Coronary artery (tissue), 2 donors: ENCODE results near the gene LDB1.

Experiments
- DNase-seq: peaks from one replicate; pipeline ENCODE4 v3.0.0-alpha.2; 2017; ENCODE audit warnings: low spot score
- H3K27ac ChIP-seq, 2 donors: fragments of 200-600 bp; sonication (generic); one replicate each; pipeline ENCODE4 v1.5.1; 2016 to 2019
- H3K4me3 ChIP-seq: fragments of 200-600 bp; sonication (generic); 2 replicates; pipeline ENCODE4 v1.5.1; 2016; ENCODE audit warnings: mild to moderate bottlenecking, moderate library complexity
- TF ChIP-seq, protein P1 (sequence below): fragments of 200-600 bp; sonication (generic); IDR thresholded peaks from one replicate; pipeline ENCODE4 v1.5.1; 2019; ENCODE audit warnings: antibody characterized with exemption

Gene LDB1

DNA sequence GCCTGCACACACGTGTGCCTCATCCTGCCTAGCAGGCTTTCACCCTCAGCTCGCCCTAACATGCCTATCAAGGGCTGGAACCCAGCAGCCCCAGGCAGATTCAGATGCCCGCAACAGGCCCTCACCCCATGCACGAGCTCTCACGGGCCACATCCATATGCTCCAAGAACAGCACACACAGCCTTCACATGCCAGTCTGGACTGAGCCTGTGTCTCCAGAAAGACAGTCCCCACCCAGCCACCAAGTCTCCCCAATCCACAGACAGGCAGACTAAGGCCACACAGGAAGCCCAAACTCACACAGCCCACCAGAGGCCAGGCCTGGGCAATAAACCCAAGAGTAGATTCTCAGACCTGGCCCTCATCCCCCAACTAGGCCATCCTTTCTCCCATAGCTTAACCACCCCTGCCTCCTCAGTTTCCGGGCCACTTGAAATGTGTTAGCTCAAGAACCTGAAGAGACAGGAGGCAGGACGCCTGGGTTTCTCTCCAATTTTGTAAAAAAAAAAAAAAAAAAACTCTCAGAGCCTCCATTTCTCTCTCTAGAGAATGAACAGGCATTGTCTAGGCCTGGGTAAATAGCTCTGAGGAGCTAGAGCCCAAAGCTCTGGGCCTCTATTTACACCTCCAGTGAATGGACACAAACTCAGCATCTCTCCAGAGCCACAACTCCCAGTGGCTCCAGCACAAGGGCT is 6.8 kb downstream of the LDB1 start:
- Histone ChIP-seq H3K27ac (peak overlapping the region in 1 of 2 donors; percentile 87), H3K4me3 (peak overlapping the region; percentile 84)
- TF ChIP-seq, protein P1, sequence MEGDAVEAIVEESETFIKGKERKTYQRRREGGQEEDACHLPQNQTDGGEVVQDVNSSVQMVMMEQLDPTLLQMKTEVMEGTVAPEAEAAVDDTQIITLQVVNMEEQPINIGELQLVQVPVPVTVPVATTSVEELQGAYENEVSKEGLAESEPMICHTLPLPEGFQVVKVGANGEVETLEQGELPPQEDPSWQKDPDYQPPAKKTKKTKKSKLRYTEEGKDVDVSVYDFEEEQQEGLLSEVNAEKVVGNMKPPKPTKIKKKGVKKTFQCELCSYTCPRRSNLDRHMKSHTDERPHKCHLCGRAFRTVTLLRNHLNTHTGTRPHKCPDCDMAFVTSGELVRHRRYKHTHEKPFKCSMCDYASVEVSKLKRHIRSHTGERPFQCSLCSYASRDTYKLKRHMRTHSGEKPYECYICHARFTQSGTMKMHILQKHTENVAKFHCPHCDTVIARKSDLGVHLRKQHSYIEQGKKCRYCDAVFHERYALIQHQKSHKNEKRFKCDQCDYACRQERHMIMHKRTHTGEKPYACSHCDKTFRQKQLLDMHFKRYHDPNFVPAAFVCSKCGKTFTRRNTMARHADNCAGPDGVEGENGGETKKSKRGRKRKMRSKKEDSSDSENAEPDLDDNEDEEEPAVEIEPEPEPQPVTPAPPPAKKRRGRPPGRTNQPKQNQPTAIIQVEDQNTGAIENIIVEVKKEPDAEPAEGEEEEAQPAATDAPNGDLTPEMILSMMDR: no peak
- DNase-seq: no peak

DNA sequence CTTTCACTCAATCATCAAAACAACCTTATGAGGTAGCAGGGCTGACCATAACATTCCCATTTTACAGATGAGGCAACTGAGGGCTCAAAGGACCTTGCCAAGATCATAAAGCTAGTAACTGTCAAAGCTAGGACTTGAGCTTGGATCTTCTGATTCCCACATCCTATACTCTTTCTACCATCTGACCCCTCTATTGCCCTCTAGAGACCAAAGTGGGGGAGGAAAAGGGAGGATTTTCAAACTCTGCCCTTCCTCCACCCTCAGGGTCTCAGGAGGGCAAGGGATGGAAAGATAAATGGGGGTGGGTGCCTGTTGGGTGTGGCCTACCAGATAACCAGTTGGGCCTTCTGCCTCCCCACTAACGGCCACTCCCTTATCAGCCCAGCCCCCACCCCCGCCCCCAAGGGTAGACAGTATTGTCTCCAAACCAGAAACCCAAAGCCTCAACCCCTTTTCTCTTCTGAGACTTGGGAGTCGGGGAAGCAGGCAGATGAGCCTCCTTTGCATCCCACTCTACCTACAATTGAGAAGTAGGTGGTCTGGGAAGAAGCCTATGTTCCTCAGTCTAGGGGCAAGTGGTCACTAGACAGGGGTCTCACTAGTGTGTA is 7.9 kb downstream of the LDB1 start:
- TF ChIP-seq, protein P1: no peak
- H3K4me3 ChIP-seq: no peak overlapping the region
- H3K27ac ChIP-seq: no peak overlapping the region
- no peak for DNase-seq

- Histone ChIP-seq H3K4me3 (no peak overlapping the region), H3K27ac (no peak overlapping the region)
- TF ChIP-seq, protein P1: no peak
- DNase-seq: no peak
These were observed 8.9 kb downstream of the LDB1 start for GRCh38 chr10:102111276-102111675.

- H3K27ac ChIP-seq: no peak overlapping the region
- H3K4me3 ChIP-seq: no peak overlapping the region
- DNase-seq: no peak
- TF ChIP-seq, protein P1: no peak
These were observed 10.7 kb downstream of the LDB1 start for GRCh38 chr10:102109166-102110116.

DNA sequence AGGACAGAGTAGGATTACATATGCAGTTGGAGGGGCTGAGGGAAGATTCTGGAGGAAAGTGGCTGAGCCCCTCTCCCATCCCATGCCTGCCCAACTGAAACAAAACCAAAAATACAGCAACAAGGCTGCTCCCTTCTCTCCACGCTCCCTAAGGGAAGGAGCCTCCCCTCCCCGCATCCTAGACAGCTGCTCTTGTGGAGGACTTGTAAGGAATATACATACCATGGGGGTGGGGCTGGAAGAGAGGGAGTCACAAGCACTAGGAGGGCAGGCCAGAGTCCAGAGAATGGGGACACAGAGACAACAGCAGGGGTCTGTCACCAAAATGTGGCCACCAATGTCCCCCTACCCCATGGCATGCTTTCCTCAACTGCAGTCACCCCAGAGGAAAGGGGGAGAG is 13.2 kb downstream of the LDB1 start:
- TF ChIP-seq, protein P1: no peak
- H3K4me3 ChIP-seq: no peak overlapping the region
- DNase-seq: no peak
- no peak overlapping the region for H3K27ac ChIP-seq

DNA sequence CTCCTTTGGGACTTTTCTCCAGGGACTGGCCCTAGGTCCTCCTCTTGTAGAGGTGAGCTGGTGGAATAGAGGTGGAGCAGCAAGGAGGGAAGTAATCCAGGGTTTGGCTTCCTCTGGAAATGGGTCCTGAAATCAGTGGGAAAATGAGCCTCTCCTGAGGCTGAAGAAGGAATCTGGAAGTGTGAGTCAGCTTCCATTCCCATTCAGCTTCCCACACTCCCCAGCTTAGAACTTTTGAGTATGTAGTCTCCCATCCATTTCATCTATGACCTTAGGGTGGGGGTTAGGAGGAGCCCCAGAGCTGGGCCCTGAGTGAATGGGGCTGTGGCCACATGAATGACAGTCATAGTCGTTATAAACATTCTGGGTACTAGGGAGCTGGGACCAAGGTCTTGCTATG is 17.7 kb downstream of the LDB1 start:
- no peak for DNase-seq
- Histone ChIP-seq H3K27ac (no peak overlapping the region), H3K4me3 (no peak overlapping the region)
- TF ChIP-seq, protein P1: no peak
